Measurements from ENCODE around the gene OR51B5.
"Not testable (repeated sequence)": the region's sequence is repeated elsewhere in the genome, so short reads cannot be mapped to it uniquely, and the experiment has no call there.

OR51B5 gene, protein sequence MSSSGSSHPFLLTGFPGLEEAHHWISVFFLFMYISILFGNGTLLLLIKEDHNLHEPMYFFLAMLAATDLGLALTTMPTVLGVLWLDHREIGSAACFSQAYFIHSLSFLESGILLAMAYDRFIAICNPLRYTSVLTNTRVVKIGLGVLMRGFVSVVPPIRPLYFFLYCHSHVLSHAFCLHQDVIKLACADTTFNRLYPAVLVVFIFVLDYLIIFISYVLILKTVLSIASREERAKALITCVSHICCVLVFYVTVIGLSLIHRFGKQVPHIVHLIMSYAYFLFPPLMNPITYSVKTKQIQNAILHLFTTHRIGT

GRCh38 chr11:5343474-5344335 lies at the start of gene OR51B5:
TSS of gene OR51B5 (minus strand) at chr11:5343524. CDS start at chr11:5343524, 0 bp downstream.
- DNase-seq: no peak

DNA sequence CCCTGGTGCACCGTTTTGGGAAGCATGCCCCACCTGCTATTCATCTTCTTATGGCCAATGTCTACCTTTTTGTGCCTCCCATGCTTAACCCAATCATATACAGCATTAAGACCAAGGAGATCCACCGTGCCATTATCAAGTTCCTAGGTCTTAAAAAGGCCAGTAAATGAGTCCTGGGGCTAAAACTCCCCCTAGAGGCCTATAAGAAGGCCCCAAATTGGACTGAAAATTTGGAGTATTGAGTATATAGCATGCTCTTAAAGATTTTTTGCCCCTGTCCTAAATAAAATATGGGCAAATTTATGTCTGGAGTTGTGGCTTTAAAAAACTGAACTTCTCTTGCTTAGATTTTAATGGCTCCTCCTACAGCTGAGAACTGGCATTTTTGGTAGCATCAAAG lies 46.9 kb upstream of the OR51B5 start:
- no peak for DNase-seq

- DNase-seq: no peak
Measured at GRCh38 chr11:5384335-5384734, 41.0 kb upstream of the OR51B5 start.

DNA sequence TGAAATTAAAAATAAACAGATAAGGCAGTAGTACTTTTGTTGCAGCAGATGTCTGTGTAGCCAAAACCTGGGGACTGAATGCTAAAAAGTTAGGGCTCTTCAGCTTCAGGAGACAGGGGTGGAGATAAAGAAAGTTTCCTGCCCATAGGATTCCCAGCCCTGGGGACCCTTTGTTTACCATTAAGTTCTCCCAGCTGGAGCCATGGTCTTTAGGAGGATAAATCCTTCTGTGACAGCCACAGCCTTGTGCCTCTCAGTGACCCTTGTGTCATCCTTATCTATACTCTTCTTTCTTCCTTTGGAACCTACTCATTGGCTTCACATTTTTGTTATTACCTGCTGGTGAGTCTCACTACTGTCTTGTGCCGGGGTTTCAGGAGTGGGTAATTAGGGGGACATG lies 40.3 kb upstream of the OR51B5 start, which contains the start of gene OR51M1:
Gene OR51M1, plus strand, starts transcription at position 237 of the 400 bp plus-strand sequence. CDS start 5,587 bp downstream, outside the sequence.
- no peak for DNase-seq

DNA sequence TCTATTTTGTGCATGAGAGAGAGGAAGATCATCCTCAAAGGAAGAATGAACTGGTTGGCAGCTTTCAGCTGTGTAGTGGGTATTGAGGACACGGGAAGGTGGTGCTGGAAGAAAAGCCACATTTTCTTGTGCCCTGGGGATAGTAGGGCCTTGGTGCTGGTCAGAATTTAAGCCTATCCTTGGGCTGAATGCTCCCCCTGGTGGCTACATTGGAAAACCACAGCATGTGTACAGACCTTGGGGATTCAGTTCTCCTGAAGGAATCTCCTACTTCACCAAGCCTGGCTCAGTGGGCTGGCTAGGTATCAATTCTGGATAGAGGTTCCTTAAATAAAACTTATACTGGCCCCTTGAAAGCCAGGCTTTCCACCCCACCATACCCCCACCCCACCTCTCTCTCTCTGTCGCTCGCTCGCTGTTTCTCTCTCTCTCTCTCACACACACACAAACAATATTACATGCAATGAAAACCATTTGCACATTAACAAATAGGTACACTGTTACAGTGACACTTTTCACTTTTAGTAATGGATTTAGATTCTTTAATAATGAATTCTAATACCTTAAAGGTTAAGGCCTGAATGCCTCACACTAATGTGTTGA lies 37.5 kb upstream of the OR51B5 start:
- peak; percentile 12 to 72 for DNase-seq

GRCh38 chr11:5369789-5370188 lies 26.5 kb upstream of the OR51B5 start:
- no peak for DNase-seq

DNA sequence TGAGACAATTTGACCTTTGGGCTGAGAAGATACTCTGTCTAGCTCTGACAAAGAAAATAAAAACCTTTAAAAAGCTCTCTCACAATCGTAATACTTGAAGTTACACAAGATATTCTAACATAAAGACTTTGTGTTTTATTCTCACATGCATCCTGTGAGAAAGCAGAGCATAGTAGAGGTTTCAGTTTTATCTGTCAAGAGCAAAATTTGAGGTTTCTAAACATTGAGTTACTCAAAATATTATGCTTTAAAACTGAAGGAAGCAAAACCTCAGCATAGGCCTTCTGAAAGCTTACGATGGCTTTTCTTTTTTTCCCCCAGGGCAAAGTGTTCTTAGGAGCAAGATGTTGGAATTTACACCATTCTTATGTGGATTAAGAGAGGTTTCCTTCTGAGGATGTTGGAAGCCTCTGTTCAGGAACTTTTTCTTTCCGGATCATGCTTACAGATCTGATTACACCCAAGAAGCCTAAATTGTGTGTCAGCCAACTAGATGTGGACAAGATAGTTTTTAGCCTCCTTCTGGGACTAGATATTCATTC lies 25.2 kb upstream of the OR51B5 start:
- no peak for DNase-seq

- DNase-seq: no peak
Measured at GRCh38 chr11:5367448-5368074, 24.2 kb upstream of the OR51B5 start.

- DNase-seq: no peak
Measured at GRCh38 chr11:5366856-5367255, 23.5 kb upstream of the OR51B5 start.

GRCh38 chr11:5366365-5366764 lies 23.0 kb upstream of the OR51B5 start:
- not testable (repeated sequence) for DNase-seq

DNA sequence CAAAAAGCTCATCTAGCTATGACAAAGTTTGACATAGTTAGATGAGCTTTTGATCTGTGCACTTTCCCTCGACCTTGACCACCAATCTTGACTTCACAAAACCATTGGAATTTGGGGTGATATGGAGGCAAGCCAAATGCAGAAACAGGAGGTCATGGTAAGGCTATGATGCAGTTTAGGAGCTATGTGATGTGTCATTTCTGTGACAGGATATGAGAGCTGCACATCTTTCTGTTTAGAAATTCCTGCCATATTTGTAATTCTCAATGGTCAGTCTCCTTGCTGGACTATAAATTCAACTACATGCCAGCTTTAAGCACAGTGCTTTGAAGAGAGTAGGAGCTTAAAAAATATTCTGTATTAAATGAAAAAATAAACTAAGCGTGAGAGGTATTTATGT lies 20.9 kb upstream of the OR51B5 start:
- DNase-seq: no peak

GRCh38 chr11:5363679-5364078 lies 20.4 kb upstream of the OR51B5 start:
- DNase-seq: no peak

DNA sequence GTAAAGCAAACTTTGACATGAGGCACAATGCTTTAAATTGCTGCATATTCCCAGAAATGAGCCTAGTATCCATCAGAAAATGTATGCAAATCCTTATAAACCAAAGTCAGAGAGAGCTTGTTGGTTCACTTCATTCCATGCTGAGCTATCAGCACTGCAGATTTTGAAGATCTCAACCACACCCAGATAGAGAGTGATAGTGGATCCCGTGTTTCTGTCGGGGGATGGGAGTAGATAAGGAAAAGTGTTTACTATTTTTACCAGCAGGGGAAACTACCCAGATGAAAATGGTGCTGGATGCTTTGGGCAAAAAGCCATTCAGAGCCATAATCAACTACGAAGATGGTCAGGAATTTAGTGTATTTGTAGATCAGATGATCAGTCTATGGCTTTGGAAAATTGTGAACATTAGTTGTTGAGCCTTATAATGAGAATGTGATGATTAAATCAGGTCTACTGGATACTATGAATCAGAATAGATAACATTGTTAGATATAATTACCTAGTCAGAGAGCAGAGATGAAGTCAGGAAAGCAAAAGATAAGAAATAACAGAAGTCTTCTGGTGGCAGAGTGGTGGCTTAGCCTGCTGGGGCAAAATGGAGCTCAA lies 18.8 kb upstream of the OR51B5 start:
- DNase-seq: no peak

- DNase-seq: not testable (repeated sequence)
Measured at GRCh38 chr11:5356031-5356430, 12.7 kb upstream of the OR51B5 start.

DNA sequence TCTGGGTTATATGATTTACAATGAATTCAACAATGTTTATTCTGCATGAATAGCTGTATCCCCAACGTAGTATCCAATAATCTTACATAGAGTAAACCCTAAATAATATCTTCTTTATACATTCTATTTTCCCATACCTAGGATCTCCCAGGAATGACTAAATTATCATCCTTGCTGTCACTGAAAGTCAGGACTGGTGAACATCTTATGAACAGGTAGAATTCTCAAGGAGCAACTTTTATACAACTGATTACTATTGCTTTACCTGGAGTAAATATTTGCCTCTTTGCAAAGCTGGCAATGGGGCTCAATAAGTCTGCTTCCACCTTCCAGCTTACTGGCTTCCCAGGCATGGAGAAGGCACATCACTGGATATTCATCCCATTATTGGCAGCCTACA lies 7.9 kb upstream of the OR51B5 start, which contains the start of gene OR51B6:
Gene OR51B6, plus strand, starts transcription at position 301 of the 400 bp plus-strand sequence. Its CDS starts 0 bp downstream, at position 301.
- DNase-seq: no peak

- no peak for DNase-seq
Measured at GRCh38 chr11:5349550-5349949, 6.2 kb upstream of the OR51B5 start.

- DNase-seq: no peak
Measured at GRCh38 chr11:5348551-5349194, 5.3 kb upstream of the OR51B5 start.

GRCh38 chr11:5345831-5346230 lies 2.5 kb upstream of the OR51B5 start:
- DNase-seq: no peak

- no peak for DNase-seq
Measured at GRCh38 chr11:5339771-5340322, 3.5 kb downstream of the OR51B5 start.

DNA sequence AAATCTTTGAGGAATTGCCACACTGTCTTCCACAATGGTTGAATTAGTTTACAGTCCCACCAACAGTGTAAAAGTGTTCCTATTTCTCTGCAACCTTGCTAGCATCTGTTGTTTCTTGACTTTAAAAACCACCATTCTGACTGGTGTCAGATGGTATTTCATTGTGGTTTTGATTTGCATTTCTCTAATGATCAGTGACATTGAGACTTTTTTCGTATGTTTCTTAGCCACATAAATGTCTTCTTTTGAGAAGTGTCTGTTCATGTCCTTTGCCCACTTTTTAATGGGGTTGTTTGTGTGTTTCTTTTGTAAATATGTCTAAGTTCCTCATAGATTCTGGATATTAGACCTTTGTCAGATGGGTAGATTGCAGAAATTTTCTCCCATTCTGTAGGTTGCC lies 6.1 kb downstream of the OR51B5 start:
- not testable (repeated sequence) for DNase-seq

DNA sequence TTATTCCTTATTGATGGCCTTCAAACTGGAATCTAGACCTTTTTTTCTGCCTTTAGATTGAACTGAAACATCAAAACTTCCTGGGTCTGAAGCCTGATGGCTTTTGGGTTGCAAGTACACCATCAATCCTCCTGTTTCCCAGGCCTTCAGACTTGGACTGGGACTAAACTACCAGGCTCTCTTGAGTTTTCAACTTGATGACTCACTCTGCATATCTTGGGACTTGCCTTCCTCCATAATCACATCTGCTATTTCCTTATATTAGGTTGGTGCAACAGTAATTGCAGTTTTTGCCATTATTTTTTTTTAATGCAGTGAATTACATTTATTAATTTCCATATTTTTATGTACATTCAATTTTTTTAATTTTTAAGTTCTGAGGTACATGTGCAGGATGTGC lies 7.0 kb downstream of the OR51B5 start:
- no peak for DNase-seq

Measured in inflammatory macrophage treated with lipopolysaccharide for 1 hour (primary cell).